ENCODE data around the gene DHRS7B.
"Not testable (repeated sequence)": the region's sequence is repeated elsewhere in the genome, so short reads cannot be mapped to it uniquely, and the experiment has no call there.

The DHRS7B gene

DNA sequence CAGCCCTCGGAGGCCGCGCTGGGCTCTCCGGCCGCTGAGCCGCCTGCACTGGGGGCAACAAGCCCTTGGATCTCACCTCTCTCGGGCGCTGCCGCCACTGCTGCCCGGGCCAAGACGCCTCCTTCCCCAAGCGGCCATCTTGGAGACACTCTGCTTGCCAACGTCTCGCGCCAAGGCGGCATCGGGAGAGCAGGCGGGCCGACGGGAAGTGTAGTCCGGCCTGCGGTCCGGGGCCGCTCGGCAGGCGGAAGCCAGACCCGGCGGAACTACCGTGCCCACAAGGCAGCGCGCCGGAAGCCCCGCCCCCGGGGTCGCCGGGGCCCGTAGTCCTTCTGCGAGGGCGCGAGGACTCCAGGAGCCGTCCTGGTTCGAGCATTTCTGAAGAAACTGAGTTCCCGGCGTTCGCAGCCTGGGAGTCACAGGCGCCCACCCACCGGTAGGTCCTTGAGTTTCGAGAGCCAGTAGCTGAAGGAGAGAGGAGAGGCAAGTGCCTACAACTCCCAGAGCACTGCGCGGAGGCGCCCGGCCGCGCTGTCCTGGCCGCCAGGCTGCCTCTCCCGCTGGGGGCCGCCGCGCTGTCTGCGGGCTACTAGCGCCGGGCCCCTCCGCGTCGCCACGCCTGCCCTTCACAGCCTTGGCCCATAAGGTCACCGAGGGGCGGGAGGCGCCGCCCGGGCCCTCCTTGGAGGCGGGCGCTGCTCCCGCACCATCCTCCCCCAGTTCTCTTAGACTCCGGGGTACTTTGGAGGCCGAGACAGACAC, 87.4 kb downstream of the DHRS7B start, which contains the start of gene TMEM11:
Gene TMEM11, minus strand, starts transcription at position 147 of the 762 bp plus-strand sequence. Its CDS starts 9 bp downstream, at position 138.
- in situ Hi-C loops (cut with HindIII; ENCODE audit: low pct_unique_long_range_greater_than_20kb, low sequenced_read_pairs): no loop called here
- peak; percentile 85 to 92 for DNase-seq (ENCODE audit: low read depth in 1 of 2, low spot score in 1 of 2)
- no peak for TF ChIP-seq JUND (IDR thresholded peaks at IDR 0.05; ENCODE audit: low read depth)

DNA sequence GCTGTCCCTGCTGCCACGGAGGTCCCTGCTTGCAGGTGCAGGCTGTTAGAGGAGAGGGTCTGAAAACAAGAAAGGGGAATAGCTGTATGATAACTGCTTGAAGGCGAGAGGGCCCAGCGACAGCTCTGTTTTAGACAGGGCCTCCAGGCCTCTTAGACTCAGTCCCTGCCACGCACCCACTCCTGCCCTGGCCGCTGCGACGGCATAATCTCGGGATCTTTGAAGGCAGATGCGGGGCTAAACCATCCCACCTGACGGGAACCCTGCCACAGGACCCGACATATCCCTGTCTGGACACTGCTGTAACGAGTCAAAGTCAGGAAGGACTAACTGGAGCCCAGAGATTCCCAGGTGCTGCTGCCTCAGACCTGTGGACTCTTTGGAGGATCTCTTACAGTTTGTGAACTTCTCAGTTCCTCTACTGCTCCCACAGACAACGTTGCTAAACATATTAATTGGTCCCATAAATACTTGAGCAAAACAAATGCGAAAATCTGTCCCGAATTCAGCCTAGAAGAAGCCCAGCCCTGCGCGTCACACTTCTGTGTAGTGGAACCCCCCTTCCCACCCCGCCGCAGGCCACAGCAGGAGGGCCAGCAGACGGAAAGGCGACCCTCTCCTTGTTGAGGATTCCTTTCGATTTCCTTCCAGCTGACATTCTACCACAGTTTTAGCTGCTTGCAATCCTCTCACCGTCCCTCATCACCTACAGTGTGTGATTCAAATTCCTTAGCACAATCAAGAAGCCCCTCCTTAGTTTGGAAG, 88.2 kb downstream of the DHRS7B start:
- peak in 1 of 2 experiments; percentile 10 for DNase-seq (ENCODE audit: low read depth in 1 of 2, low spot score in 1 of 2)
- in situ Hi-C loops (cut with HindIII; ENCODE audit: low pct_unique_long_range_greater_than_20kb, low sequenced_read_pairs): no loop called here
- TF ChIP-seq JUND (IDR thresholded peaks at IDR 0.05; ENCODE audit: low read depth): no peak

DNA sequence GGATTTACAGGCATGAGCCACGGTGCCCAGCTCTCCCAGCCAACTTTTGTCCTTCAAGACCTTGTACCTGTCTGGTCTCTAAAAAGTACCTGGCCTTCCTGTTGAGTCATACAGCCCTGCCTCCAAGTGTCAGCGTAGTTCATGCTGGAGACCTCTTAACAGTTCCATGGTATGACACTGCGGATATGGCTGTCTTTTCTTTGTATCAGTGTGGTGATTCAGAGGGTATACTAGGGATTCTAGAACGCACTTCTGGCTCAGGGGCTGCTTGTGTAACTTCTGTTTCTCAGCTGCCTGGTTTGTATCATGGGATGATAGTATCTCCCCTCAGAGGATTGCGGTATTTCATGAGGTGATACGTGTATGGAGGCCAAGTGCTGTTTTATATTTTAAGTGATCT, 89.2 kb downstream of the DHRS7B start:
- in situ Hi-C loops (cut with HindIII; ENCODE audit: low pct_unique_long_range_greater_than_20kb, low sequenced_read_pairs): no loop called here
- no peak for DNase-seq (ENCODE audit: low read depth in 1 of 2, low spot score in 1 of 2)
- no peak for TF ChIP-seq JUND (IDR thresholded peaks at IDR 0.05; ENCODE audit: low read depth)

DNA sequence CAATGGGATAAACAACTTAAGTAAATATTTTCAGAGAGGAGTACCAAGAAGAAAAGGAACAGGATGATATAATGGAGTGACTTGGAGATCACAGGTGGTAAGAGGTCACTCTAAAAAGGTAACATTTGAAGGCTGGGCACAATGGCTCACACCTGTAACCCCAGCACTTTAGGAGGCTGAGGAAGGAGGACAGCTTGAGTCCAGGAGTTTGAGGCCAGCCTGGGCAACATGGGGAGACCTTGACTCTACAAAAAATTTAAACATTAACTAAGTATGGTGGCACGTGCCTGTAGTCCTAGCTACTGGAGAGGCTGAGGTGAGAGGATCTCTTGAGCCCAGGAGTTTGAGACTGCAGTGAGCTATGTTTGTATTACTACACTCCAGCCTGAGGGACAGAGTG, 90.6 kb downstream of the DHRS7B start:
- no peak for TF ChIP-seq JUND (IDR thresholded peaks at IDR 0.05; ENCODE audit: low read depth)
- in situ Hi-C loops (cut with HindIII; ENCODE audit: low pct_unique_long_range_greater_than_20kb, low sequenced_read_pairs): no loop called here
- no peak for DNase-seq (ENCODE audit: low read depth in 1 of 2, low spot score in 1 of 2)

DNA sequence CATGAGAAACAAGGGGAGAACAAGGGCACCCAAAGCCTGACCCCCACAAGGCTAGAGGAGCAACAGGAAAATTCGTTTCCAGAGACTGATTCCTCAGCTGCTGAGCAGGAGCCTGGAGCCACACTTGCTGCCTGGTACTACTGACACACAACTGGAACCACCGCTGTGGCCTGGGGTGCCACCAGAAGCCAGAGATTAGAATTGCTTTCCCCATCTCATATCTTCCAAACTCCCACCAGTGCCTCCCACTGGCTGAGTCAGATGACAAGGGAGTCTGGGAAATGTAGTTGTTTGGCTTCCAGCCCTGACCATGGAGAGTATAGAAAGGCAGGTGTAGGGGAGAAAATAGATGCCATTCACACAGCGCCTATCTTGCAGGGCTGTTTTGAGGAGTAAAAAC, 91.3 kb downstream of the DHRS7B start:
- in situ Hi-C loops (cut with HindIII; ENCODE audit: low pct_unique_long_range_greater_than_20kb, low sequenced_read_pairs): no loop called here
- no peak for TF ChIP-seq JUND (IDR thresholded peaks at IDR 0.05; ENCODE audit: low read depth)
- DNase-seq (ENCODE audit: low read depth in 1 of 2, low spot score in 1 of 2): no peak

DNA sequence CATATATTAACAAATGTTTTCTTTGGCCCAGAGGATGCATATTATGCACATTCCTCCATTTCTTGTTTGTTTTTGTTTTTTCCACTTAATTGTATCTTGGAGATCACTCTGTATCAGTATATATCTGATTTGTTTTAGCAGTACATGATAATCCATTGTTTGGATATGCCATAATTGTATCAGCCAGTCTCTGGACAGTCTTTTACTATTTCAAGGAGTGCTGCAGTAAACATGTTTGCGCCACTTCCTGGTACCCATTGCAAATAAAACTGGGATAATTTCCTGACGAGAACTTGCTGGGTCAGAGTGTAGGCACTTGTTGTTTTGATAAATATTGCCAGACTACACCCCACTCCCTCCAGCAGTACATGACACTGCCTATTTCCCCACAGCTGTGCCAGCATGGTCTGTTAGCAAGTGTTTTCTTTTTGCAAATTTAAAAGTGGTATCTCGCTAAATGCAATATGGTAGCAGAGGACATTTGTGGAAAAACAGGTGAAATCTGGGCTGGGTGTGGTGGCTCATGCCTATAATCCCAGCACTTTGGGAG, 92.1 kb downstream of the DHRS7B start:
- no peak for TF ChIP-seq JUND (IDR thresholded peaks at IDR 0.05; ENCODE audit: low read depth)
- DNase-seq (ENCODE audit: low read depth in 1 of 2, low spot score in 1 of 2): peak in 1 of 2 experiments; percentile 44
- in situ Hi-C loops (cut with HindIII; ENCODE audit: low pct_unique_long_range_greater_than_20kb, low sequenced_read_pairs): no loop called here

DNA sequence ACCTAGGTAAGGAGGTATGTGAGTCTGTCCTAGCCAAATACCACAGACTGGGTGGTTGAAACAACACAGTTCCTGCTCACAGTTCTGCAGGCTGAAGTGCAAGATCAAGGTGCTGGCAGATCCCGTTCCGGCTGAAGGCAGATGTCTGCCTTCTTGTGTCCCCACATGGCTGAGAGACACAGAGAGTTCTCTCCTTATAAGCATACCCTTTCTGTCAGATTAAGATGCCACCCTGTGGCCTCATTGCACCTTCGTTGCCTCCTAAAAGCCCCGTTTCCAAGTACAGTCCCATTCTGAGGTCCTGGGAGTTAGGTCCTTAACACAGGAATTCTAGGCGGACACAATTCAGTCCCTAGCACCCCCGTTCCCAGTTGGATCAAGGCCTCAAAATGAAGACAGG, 96.3 kb downstream of the DHRS7B start:
- no peak for TF ChIP-seq JUND (IDR thresholded peaks at IDR 0.05; ENCODE audit: low read depth)
- no peak for DNase-seq (ENCODE audit: low read depth in 1 of 2, low spot score in 1 of 2)
- in situ Hi-C loops (cut with HindIII; ENCODE audit: low pct_unique_long_range_greater_than_20kb, low sequenced_read_pairs): no loop called here

DNA sequence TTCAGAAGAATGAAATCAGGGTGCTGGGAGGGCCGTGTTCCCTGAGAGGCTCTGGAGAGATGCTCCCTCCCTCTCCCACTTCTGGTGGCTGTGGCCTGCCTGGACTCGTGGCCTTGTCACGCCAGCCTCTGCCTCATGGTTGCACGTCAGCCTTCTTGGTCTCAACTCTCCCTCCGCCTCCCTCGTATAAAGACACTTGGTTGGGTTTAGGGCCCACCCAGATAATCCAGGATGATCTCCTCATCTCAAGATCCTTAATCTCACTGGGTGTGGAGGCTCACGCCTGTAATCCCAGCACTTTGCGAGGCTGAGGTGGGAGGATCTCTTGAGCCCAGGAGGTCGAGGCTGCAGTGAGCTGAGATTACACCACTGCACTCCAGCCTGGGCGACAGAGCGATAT, 100.5 kb downstream of the DHRS7B start:
- DNase-seq (ENCODE audit: low read depth in 1 of 2, low spot score in 1 of 2); in situ Hi-C loops (cut with HindIII; ENCODE audit: low pct_unique_long_range_greater_than_20kb, low sequenced_read_pairs): not testable (repeated sequence)

DNA sequence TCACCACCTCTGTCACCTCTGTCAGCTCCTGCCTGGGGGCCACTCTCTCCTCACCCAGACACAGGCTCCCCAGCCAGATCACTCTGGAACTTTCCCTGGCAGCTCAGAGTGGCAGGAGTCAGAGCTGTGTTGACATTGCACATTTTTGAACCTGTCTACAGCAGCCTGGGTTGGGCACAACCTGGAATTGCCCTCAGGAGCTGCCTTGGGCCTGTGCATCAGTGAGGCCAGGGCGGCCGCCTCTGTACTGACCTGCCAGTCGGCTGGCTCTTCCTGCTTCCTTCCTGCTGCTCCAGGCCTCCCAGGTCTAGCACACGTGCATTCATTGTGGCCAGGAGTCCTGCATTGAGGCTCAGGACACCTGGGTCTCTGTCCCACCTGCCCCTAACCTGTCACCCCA, 101.3 kb downstream of the DHRS7B start:
- TF ChIP-seq JUND (IDR thresholded peaks at IDR 0.05; ENCODE audit: low read depth): no peak
- in situ Hi-C loops (cut with HindIII; ENCODE audit: low pct_unique_long_range_greater_than_20kb, low sequenced_read_pairs): no loop called here
- peak; percentile 13 to 65 for DNase-seq (ENCODE audit: low read depth in 1 of 2, low spot score in 1 of 2)

DNA sequence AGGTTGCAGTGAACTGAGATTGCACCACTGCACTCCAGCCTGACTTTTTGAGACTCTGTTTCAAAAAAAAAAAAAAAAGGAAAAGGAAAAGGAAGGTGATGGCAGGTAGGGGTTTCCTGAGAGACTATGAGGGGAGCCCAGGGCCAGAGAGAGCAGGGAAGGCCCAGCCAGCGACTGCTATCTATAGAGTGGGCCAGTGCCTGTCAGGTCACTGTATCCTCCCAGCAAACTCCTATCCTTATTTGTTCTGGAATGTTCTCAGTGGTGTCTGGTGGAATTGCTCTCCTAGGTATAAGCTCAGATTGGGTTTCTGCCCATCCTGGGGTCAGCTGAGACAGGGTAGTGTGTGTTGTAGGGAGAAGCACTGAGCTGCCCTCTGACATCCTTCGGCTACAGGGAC, 102.1 kb downstream of the DHRS7B start:
- in situ Hi-C loops (cut with HindIII; ENCODE audit: low pct_unique_long_range_greater_than_20kb, low sequenced_read_pairs): no loop called here
- DNase-seq (ENCODE audit: low read depth in 1 of 2, low spot score in 1 of 2): no peak
- no peak for TF ChIP-seq JUND (IDR thresholded peaks at IDR 0.05; ENCODE audit: low read depth)

DNA sequence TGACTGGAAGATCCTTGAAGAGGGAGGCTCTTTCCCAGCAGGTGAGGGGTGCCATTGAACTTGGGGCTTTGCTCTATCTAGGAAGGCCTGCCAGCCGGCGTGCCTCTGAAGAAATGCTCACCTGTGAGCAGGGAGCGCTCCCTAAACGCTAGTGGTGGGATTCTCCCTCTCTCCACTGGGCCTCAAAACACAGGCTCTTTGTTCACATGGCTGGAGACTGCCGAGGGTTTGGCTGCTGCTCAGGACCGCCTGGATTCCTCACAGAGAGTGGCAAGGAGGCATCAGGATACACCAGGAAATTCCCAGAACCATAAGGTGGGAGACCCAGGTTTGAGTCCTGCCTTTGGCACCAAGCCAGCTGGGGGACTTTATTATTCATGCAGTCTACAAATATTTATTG, 104.8 kb downstream of the DHRS7B start:
- DNase-seq (ENCODE audit: low read depth in 1 of 2, low spot score in 1 of 2): no peak
- no peak for TF ChIP-seq JUND (IDR thresholded peaks at IDR 0.05; ENCODE audit: low read depth)
- in situ Hi-C loops (cut with HindIII; ENCODE audit: low pct_unique_long_range_greater_than_20kb, low sequenced_read_pairs): no loop called here

DNA sequence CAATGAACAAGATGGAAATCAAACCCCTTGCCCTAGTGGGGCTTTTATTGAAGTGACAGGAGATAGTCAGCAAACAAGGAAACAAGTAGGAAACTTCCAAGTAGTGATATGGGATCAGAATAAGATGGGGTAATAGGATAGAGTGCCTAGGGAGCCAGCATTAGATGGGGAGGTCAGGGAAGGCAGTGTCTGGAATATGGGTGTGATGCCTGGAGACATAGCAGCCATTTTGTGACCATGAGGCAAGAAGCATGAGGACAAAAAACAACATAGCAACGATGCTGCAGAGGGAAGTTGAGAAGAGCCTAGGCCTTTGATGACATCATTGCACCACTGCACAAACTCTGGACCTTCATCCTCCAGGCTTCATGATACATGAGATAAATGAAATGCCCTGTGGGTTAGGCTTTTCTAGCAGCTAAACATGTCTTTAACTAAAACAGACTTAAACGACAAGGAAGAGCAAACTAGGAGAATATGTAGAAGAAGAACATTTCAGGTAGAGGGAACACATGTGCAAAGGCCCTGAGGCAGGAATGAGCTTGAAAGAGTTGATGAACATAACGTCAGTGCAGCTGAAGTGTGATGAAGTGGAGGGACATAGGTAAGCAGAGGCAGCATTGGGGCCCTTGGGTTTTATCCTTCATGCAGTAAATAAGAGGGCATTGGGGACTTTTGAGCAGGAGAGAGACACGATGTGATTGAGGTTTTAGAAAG, 105.4 kb downstream of the DHRS7B start:
- in situ Hi-C loops (cut with HindIII; ENCODE audit: low pct_unique_long_range_greater_than_20kb, low sequenced_read_pairs): no loop called here
- TF ChIP-seq JUND (IDR thresholded peaks at IDR 0.05; ENCODE audit: low read depth): no peak
- no peak for DNase-seq (ENCODE audit: low read depth in 1 of 2, low spot score in 1 of 2)

Data from T47D (cell line).